Spleen (tissue), 11 donors: ENCODE data around the gene FRMD4B. TPM values are rescaled to one million over a fixed set of nuclear protein-coding genes. Genes with fewer than 3 reads are reported as not detected.

ENCODE experiments used
- DNase-seq: peaks from one replicate; pipeline ENCODE4 v3.0.0-alpha.2; 2020
- H3K27ac ChIP-seq, 8 donors: fragments of 200-600 bp; sonication (generic) in 7 of 8; 1 replicate in 4 of 8; 2 replicates in 4 of 8; pipeline versions ENCODE4 v1.5.0 to v1.8.0; 2016 to 2021; ENCODE audit warnings: inconsistent platforms in 4 of 8, mild to moderate bottlenecking in 4 of 8, moderate library complexity in 1 of 8
- H3K27me3 ChIP-seq, 7 donors: fragments of 200-600 bp; sonication (generic) in 6 of 7; replicated peaks in 1 of 7; 1 replicate in 4 of 7; 2 replicates in 3 of 7; pipeline versions ENCODE4 v1.5.0 to v1.8.0; 2016 to 2021; ENCODE audit warnings: inconsistent platforms in 3 of 7, mild to moderate bottlenecking in 1 of 7
- H3K36me3 ChIP-seq, 6 donors: fragments of 200-600 bp; sonication (generic) in 5 of 6; 1 replicate in 4 of 6; 2 replicates in 2 of 6; pipeline versions ENCODE4 v1.5.0 to v1.8.0; 2016 to 2021; ENCODE audit warnings: inconsistent platforms in 2 of 6
- H3K4me1 ChIP-seq, 6 donors: fragments of 200-600 bp; sonication (generic) in 5 of 6; 1 replicate in 3 of 6; 2 replicates in 3 of 6; pipeline versions ENCODE4 v1.5.0 to v1.8.0; 2016 to 2021; ENCODE audit warnings: inconsistent platforms in 3 of 6
- H3K4me3 ChIP-seq, 8 donors: fragments of 200-600 bp; sonication (generic) in 7 of 8; 1 replicate in 4 of 8; 2 replicates in 4 of 8; pipeline versions ENCODE4 v1.5.0 to v1.8.0; 2016 to 2021; ENCODE audit warnings: inconsistent platforms in 4 of 8, mild to moderate bottlenecking in 4 of 8, moderate library complexity in 2 of 8
- H3K9me3 ChIP-seq, 8 donors: fragments of 200-600 bp; sonication (generic) in 7 of 8; 1 replicate in 4 of 8; 2 replicates in 4 of 8; pipeline versions ENCODE4 v1.5.0 to v1.8.0; 2016 to 2021; ENCODE audit warnings: inconsistent platforms in 4 of 8
- CTCF ChIP-seq, 11 experiments: fragments of 200-600 bp in 7 of 11; fragments of 450-650 bp in 4 of 11; sonication (generic) in 4 of 11; IDR thresholded peaks in 8 of 11; conservative IDR thresholded peaks in 3 of 11; 1 replicate in 7 of 11; 2 replicates in 4 of 11; pipeline versions ENCODE4 v1.4.0 to v1.8.0; 2016 to 2021; ENCODE audit warnings: antibody characterized with exemption in 11 of 11, inconsistent platforms in 4 of 11, mild to moderate bottlenecking in 1 of 11
- POLR2A ChIP-seq, 3 donors: fragments of 450-650 bp; IDR thresholded peaks; one replicate each; pipeline ENCODE4 v1.5.1; 2017; ENCODE audit warnings: antibody characterized with exemption in 3 of 3, mild to moderate bottlenecking in 1 of 3
- POLR2AphosphoS5 ChIP-seq, 3 donors: sonication (generic); formaldehyde crosslinking; IDR thresholded peaks; one replicate each; pipeline ENCODE4 v1.5.1; 2017; ENCODE audit warnings: antibody characterized with exemption in 3 of 3
- WGBS, 5 donors: extraction: QIAGEN DNeasy Blood & Tissue Kit in 3 of 5; methylation state at CpG; one replicate each; pipeline versions ENCODE4 v1.1.5 to v1.1.7; 2013 to 2018; 5-methylcytosine and 5-hydroxymethylcytosine counted together
- intact Hi-C: fragments of 100-400 bp; cut with DNase I; formaldehyde crosslinking; loops from one replicate; pipeline ENCODE4 v1.15.0; 2023; ENCODE audit warnings: low total_unique reads
- polyA plus RNA-seq, 3 donors: library from polyadenylated mRNA; stranded (reverse); fragments of 200-250 nt; gene quantifications; one replicate each; pipeline ENCODE4 v1.2.1, GENCODE V29; 2013
- total RNA-seq, 7 donors: library from RNA; depleted of rRNA in 3 of 7; stranded (reverse); fragments of >200 nt in 3 of 7; fragmentation: NEBNext Ultra II Directional in 4 of 7; extraction: Animal tissue kit (Norgen Biotek cat#: 25700) in 4 of 7; gene quantifications; one replicate each; pipeline versions ENCODE4 v1.1.0 to v1.2.1, GENCODE V29; 2016 to 2021
- donor health status: healthy with polysubstance abuse.
- donor health status: DM: no; HTN: no; CAD: no; lungs with moderate emphysema.
- donor health status: DM: no; HTN: no; CAD: no.
- donor health status: Bipolar disorder and iron deficiency.
- donor health status: healthy.
- donor health status: DM: no; HTN: no; CAD: no.
- donor health status: DM: yes; HTN: yes; CAD: no.

The FRMD4B gene
- total and polyA plus RNA-seq, 10 donors: 8.1 to 143 (median 112) TPM

GRCh38 chr3:69318410-69318809 is 67.5 kb downstream of the FRMD4B start:
- H3K27ac ChIP-seq: peak overlapping the region in 2 of 8 donors; percentile 7 to 60
- 95 to 100% (median 95%) methylated on average over 5 of the region's 5 CpGs for WGBS, 5 donors
- no peak for TF ChIP-seq POLR2A (IDR thresholded peaks at IDR 0.05)
- TF ChIP-seq CTCF (IDR thresholded peaks at IDR 0.05 in 8 of 11, conservative IDR thresholded peaks at IDR 0.05 in 3 of 11): no peak
- no peak for TF ChIP-seq POLR2AphosphoS5 (IDR thresholded peaks at IDR 0.05)
- H3K36me3 ChIP-seq: peaks cover 0 to under 1% (median 0%) of the 10 kb centered on the region in 6 donors
- H3K27me3 ChIP-seq: no peaks in the 10 kb centered on the region
- no peaks in the 10 kb centered on the region for H3K9me3 ChIP-seq
- peaks cover 0 to 27% (median 10%) of the 10 kb centered on the region in 6 donors for H3K4me1 ChIP-seq
- intact Hi-C loops: no loop called here
- DNase-seq: no peak
- peak overlapping the region in 1 of 8 donors; percentile 6 for H3K4me3 ChIP-seq

- Histone ChIP-seq H3K9me3 (no peaks in the 10 kb centered on the region), H3K4me3 (no peak overlapping the region), H3K4me1 (no peaks in the 10 kb centered on the region), H3K27me3 (no peaks in the 10 kb centered on the region), H3K36me3 (peaks cover 0 to 41% (median 0%) of the 10 kb centered on the region in 6 donors), H3K27ac (no peak overlapping the region)
- intact Hi-C loops: no loop called here
- no peak for DNase-seq
- 67 to 85% (median 71%) methylated on average over 4 of the region's 4 CpGs for WGBS, 5 donors
- no peak for TF ChIP-seq POLR2A (IDR thresholded peaks at IDR 0.05)
- TF ChIP-seq POLR2AphosphoS5 (IDR thresholded peaks at IDR 0.05): no peak
- TF ChIP-seq CTCF (IDR thresholded peaks at IDR 0.05 in 8 of 11, conservative IDR thresholded peaks at IDR 0.05 in 3 of 11): no peak
Observed at GRCh38 chr3:69313251-69313650, 72.6 kb downstream of the FRMD4B start.

- Histone ChIP-seq H3K27me3 (no peaks in the 10 kb centered on the region), H3K27ac (no peak overlapping the region), H3K9me3 (no peaks in the 10 kb centered on the region), H3K36me3 (peaks cover 0 to 52% (median 0%) of the 10 kb centered on the region in 6 donors), H3K4me3 (no peak overlapping the region), H3K4me1 (peaks cover 0 to 13% (median 8%) of the 10 kb centered on the region in 6 donors)
- peak in 1 of 11 experiments; percentile 10 for TF ChIP-seq CTCF (IDR thresholded peaks at IDR 0.05 in 8 of 11, conservative IDR thresholded peaks at IDR 0.05 in 3 of 11)
- TF ChIP-seq POLR2A (IDR thresholded peaks at IDR 0.05): no peak
- TF ChIP-seq POLR2AphosphoS5 (IDR thresholded peaks at IDR 0.05): no peak
- WGBS, 5 donors: 88 to 97% (median 93%) methylated on average over 3 of the region's 3 CpGs
- intact Hi-C loops: loop anchor here (5.0 to 10.0 kb wide), 2 partner anchors 115 to 148 kb away; no protein-coding TSS in a partner anchor
- DNase-seq: no peak
Observed at GRCh38 chr3:69309814-69310213, 76.1 kb downstream of the FRMD4B start.

- 37 to 47% (median 43%) methylated on average over 17 of the region's 17 CpGs for WGBS, 5 donors
- intact Hi-C loops: loop anchor here (5.0 to 10.0 kb wide), 2 partner anchors 118 to 144 kb away; no protein-coding TSS in a partner anchor
- H3K4me3 ChIP-seq: no peak overlapping the region
- peak; percentile 87 for DNase-seq
- no peaks in the 10 kb centered on the region for H3K9me3 ChIP-seq
- H3K27ac ChIP-seq: peak overlapping the region in 5 of 8 donors; percentile 33 to 62 (median 40)
- no peaks in the 10 kb centered on the region for H3K27me3 ChIP-seq
- peak; percentile 76 to 95 (median 88) for TF ChIP-seq CTCF (IDR thresholded peaks at IDR 0.05 in 8 of 11, conservative IDR thresholded peaks at IDR 0.05 in 3 of 11)
- peak in 1 of 3 donors; percentile 81 for TF ChIP-seq POLR2AphosphoS5 (IDR thresholded peaks at IDR 0.05)
- no peak for TF ChIP-seq POLR2A (IDR thresholded peaks at IDR 0.05)
- H3K36me3 ChIP-seq: peaks cover 0 to 45% (median 0%) of the 10 kb centered on the region in 6 donors
- H3K4me1 ChIP-seq: peaks cover 0 to 13% (median 8%) of the 10 kb centered on the region in 6 donors
Observed at GRCh38 chr3:69306239-69307185, 79.4 kb downstream of the FRMD4B start.
